ENCODE results near the gene OXLD1. TPM values are rescaled to one million over a fixed set of nuclear protein-coding genes. Genes with fewer than 3 reads are reported as not detected.

The OXLD1 gene
- total RNA-seq, 1 experiment from 2014 or later: 78.7 TPM

- Histone ChIP-seq H3K9me2 (replicated peaks; ENCODE audit: insufficient read depth, low read length) (no peaks in the 10 kb centered on the region), H3K9me3 (ENCODE audit: low read length) (no peaks in the 10 kb centered on the region), H4K20me1 (ENCODE audit: insufficient read depth, low read depth, low read length) (peaks cover 31% of the 10 kb centered on the region), H3K4me3 (ENCODE audit: low read length) (peak overlapping the region; percentile 81), H3K4me2 (ENCODE audit: low read depth, low read length, poor library complexity, severe bottlenecking) (peak overlapping the region; percentile 99), H3K79me2 (ENCODE audit: low read length) (peaks cover 54% of the 10 kb centered on the region), H3K9ac (ENCODE audit: low read length) (peak overlapping the region; percentile 99), H3K27ac (ENCODE audit: low read length) (peak overlapping the region; percentile 87), H3K27me3 (ENCODE audit: low read length) (no peaks in the 10 kb centered on the region), H2AFZ (ENCODE audit: low read length) (no peak overlapping the region), H3K4me1 (ENCODE audit: low read length) (peaks cover 24% of the 10 kb centered on the region), H3K36me3 (ENCODE audit: insufficient read depth, low read length) (peaks cover 28% of the 10 kb centered on the region)
- DNase-seq: peak; percentile 72
Observed at GRCh38 chr17:81703747-81704654, 37.6 kb upstream of the OXLD1 start.

DNA sequence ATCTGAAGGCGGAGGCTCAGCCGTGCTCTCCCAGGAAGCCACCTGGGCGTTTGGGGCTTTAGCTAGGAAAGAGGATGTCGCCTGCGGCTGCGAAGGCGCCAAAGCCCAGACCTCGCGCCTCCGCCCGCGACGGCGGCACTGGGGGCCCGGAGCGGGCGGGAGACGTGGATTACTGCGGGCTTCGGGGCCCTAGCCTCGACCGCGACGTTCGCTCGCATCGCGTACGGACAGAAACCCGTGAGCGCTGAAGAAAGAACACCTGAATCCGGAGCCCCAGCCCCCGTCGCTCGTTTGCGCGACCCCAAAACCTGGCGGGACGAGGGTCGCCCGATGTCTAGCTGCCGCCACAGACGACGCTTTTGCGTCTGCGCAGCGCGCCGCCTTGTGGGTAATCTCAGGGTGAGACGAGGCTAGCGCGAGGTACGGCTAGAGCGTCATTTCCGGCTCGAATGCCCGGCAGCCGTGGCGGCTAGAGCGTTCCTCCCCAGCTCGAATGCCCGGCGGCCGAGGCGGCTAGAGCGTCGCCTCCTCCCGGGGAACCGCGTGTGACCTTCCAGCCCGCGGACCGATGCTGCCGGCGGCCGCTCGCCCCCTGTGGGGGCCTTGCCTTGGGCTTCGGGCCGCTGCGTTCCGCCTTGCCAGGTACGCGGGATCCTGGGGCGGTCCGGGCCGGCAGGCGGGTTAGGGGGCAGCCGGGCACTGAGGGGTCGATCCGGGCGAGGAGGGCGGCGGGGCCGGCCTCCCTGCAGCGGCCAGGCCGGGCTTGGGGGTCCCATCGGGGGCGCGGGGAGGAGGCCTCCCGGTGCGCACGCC, 36.7 kb upstream of the OXLD1 start, which contains the start of gene MRPL12:
Gene MRPL12, plus strand, starts transcription at position 434 of the 813 bp plus-strand sequence. Its CDS starts 135 bp downstream, at position 569.
- no peak within 1 kb of the TSS for H2AFZ ChIP-seq (ENCODE audit: low read length)

DNA sequence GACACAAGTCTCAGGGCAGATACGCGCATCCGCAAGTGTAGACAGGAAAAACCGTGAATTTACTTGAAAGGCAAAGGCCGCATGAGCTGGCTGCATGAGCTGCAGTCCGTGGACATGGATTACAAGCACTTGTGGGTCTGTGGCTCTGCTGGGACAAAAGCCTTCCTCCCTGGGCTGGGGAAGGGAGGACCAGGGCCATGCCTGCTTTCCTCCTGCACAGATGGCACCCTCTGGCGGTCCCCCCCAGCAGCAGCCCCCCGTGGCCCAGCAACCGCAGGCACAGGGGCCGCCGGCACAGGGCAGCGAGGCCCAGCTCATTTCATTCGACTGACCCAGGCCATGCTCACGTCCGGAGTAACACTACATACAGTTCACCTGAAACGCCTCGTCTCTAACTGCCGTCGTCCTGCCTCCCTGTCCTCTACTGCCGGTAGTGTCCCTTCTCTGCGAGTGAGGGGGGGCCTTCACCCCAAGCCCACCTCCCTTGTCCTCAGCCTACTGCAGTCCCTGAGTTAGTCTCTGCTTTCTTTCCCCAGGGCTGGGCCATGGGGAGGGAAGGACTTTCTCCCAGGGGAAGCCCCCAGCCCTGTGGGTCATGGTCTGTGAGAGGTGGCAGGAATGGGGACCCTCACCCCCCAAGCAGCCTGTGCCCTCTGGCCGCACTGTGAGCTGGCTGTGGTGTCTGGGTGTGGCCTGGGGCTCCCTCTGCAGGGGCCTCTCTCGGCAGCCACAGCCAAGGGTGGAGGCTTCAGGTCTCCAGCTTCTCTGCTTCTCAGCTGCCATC, 35.1 kb upstream of the OXLD1 start:
- H3K4me3 ChIP-seq (ENCODE audit: low read length): peak overlapping the region; percentile 81
- H3K36me3 ChIP-seq (ENCODE audit: insufficient read depth, low read length): peaks cover 22% of the 10 kb centered on the region
- H3K9me2 ChIP-seq (replicated peaks; ENCODE audit: insufficient read depth, low read length): no peaks in the 10 kb centered on the region
- H3K9ac ChIP-seq (ENCODE audit: low read length): peak overlapping the region; percentile 99
- no peak overlapping the region for H2AFZ ChIP-seq (ENCODE audit: low read length)
- peak; percentile 69 for DNase-seq
- peaks cover 26% of the 10 kb centered on the region for H4K20me1 ChIP-seq (ENCODE audit: insufficient read depth, low read depth, low read length)
- H3K9me3 ChIP-seq (ENCODE audit: low read length): no peaks in the 10 kb centered on the region
- H3K79me2 ChIP-seq (ENCODE audit: low read length): peaks cover 58% of the 10 kb centered on the region
- peaks cover 24% of the 10 kb centered on the region for H3K4me1 ChIP-seq (ENCODE audit: low read length)
- H3K27me3 ChIP-seq (ENCODE audit: low read length): no peaks in the 10 kb centered on the region
- peak overlapping the region; percentile 87; the same call in 1 of the 2 replicates for H3K27ac ChIP-seq (ENCODE audit: low read length)
- peak overlapping the region; percentile 99 for H3K4me2 ChIP-seq (ENCODE audit: low read depth, low read length, poor library complexity, severe bottlenecking)

More for the DNA sequence above, 36.7 kb upstream of the OXLD1 start, which contains the start of gene MRPL12:
- peak within 1 kb of the TSS; percentile 99 for H3K9ac ChIP-seq (ENCODE audit: low read length)
- H3K79me2 ChIP-seq (ENCODE audit: low read length): peaks cover 58% of the 10 kb centered on the region
- peak within 1 kb of the TSS; percentile 99 for H3K4me2 ChIP-seq (ENCODE audit: low read depth, low read length, poor library complexity, severe bottlenecking)
- no peaks in the 10 kb centered on the region for H3K9me2 ChIP-seq (replicated peaks; ENCODE audit: insufficient read depth, low read length)
- H3K27me3 ChIP-seq (ENCODE audit: low read length): no peaks in the 10 kb centered on the region
- H3K4me3 ChIP-seq (ENCODE audit: low read length): peak within 1 kb of the TSS; percentile 81
- peak within 1 kb of the TSS; percentile 87 for H3K27ac ChIP-seq (ENCODE audit: low read length)
- DNase-seq: peak; percentile 98
- H3K4me1 ChIP-seq (ENCODE audit: low read length): peaks cover 24% of the 10 kb centered on the region
- H4K20me1 ChIP-seq (ENCODE audit: insufficient read depth, low read depth, low read length): peaks cover 31% of the 10 kb centered on the region
- H3K36me3 ChIP-seq (ENCODE audit: insufficient read depth, low read length): peaks cover 31% of the 10 kb centered on the region
- no peaks in the 10 kb centered on the region for H3K9me3 ChIP-seq (ENCODE audit: low read length)

DNA sequence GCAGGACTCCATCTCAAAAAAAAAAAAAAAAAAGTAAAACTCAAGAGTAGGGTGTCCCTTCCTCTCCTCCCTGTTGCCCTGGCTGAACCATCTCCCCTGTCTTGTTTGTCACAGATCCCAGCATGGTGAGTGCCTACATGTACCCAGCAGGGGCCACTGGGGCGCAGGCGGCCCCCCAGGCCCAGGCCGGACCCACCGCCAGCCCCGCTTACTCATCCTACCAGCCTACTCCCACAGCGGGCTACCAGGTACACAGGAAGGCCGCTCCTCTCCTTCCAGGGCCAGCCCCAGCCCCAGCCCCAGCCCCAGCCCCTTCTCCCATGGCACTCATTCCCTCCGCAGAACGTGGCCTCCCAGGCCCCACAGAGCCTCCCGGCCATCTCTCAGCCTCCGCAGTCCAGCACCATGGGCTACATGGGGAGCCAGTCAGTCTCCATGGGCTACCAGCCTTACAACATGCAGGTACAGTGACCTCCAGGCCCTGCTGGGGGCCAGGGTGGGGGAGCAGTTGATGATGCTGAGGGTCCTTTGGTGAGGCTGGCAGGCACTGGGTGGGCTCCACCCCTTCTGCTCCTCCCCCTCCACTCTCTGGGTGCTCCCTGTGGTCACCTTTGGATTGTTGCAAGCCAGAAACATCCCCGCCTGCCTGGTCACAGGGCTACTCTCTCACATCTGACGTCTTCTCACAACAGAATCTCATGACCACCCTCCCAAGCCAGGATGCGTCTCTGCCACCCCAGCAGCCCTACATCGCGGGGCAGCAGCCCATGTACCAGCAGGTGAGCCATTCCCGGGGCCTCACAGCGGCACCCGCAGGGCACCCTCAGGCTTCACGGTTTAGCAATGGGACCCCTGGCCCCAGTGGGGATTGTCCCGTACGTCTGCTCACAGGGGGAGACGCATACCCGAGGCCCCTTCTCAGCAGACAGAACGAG, 34.2 kb upstream of the OXLD1 start:
- Histone ChIP-seq H3K9me3 (ENCODE audit: low read length) (no peaks in the 10 kb centered on the region), H3K27ac (ENCODE audit: low read length) (no peak overlapping the region), H2AFZ (ENCODE audit: low read length) (no peak overlapping the region), H3K27me3 (ENCODE audit: low read length) (no peaks in the 10 kb centered on the region), H3K4me2 (ENCODE audit: low read depth, low read length, poor library complexity, severe bottlenecking) (peak overlapping the region; percentile 99), H3K9me2 (replicated peaks; ENCODE audit: insufficient read depth, low read length) (no peaks in the 10 kb centered on the region), H4K20me1 (ENCODE audit: insufficient read depth, low read depth, low read length) (peaks cover 22% of the 10 kb centered on the region), H3K4me3 (ENCODE audit: low read length) (peak overlapping the region; percentile 81; the same call in 1 of the 2 replicates), H3K9ac (ENCODE audit: low read length) (peak overlapping the region; percentile 99), H3K4me1 (ENCODE audit: low read length) (peaks cover 24% of the 10 kb centered on the region), H3K79me2 (ENCODE audit: low read length) (peaks cover 55% of the 10 kb centered on the region), H3K36me3 (ENCODE audit: insufficient read depth, low read length) (peaks cover 14% of the 10 kb centered on the region)
- DNase-seq: no peak

DNA sequence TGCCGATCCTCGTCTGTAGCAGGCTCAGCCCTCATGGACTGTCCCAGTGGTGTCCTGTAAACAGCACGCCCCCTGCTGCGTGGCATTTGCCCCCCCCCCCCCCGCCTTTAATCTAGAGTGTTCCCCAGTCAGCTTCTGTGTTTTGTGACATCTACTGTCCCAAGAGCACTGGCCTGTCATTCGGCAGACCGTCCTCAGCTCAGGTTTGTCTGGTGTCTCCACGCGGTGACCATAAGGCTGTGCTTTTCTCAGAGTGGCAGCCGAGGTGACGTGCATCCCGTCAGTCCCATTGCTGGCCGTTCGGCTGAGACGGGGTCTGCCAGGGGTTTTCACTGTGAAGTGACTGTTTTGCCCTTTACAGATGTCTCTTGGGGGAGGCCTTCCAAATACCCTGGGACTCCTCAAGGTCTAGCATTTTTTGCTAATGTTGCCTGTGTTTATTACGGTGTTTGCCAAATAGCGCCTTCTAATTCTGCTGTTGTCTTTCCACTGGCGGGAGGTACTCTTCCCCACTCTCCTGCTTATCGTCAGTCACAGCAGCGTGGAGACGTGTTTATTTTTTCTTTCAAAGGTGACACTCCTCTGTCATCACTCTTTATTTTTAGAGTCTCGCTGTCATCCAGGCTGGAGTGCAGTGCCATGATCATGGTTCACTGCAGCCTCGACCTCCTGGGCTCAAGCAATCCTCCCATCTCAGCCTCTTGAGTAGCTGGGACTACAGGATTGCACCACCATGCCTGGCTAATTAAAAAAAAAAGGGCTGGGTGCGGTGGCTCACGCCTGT, 31.0 kb upstream of the OXLD1 start:
- H3K27me3 ChIP-seq (ENCODE audit: low read length): no peaks in the 10 kb centered on the region
- no peaks in the 10 kb centered on the region for H3K9me3 ChIP-seq (ENCODE audit: low read length)
- no peak overlapping the region for H3K27ac ChIP-seq (ENCODE audit: low read length)
- H3K9ac ChIP-seq (ENCODE audit: low read length): no peak overlapping the region
- no peak overlapping the region for H3K4me2 ChIP-seq (ENCODE audit: low read depth, low read length, poor library complexity, severe bottlenecking)
- H3K9me2 ChIP-seq (replicated peaks; ENCODE audit: insufficient read depth, low read length): no peaks in the 10 kb centered on the region
- no peak for DNase-seq
- H3K4me1 ChIP-seq (ENCODE audit: low read length): peaks cover 16% of the 10 kb centered on the region
- H2AFZ ChIP-seq (ENCODE audit: low read length): no peak overlapping the region
- H3K79me2 ChIP-seq (ENCODE audit: low read length): peaks cover 28% of the 10 kb centered on the region
- peaks cover 11% of the 10 kb centered on the region; the same call in 1 of the 2 replicates for H3K36me3 ChIP-seq (ENCODE audit: insufficient read depth, low read length)
- H3K4me3 ChIP-seq (ENCODE audit: low read length): no peak overlapping the region
- peaks cover 24% of the 10 kb centered on the region for H4K20me1 ChIP-seq (ENCODE audit: insufficient read depth, low read depth, low read length)

DNA sequence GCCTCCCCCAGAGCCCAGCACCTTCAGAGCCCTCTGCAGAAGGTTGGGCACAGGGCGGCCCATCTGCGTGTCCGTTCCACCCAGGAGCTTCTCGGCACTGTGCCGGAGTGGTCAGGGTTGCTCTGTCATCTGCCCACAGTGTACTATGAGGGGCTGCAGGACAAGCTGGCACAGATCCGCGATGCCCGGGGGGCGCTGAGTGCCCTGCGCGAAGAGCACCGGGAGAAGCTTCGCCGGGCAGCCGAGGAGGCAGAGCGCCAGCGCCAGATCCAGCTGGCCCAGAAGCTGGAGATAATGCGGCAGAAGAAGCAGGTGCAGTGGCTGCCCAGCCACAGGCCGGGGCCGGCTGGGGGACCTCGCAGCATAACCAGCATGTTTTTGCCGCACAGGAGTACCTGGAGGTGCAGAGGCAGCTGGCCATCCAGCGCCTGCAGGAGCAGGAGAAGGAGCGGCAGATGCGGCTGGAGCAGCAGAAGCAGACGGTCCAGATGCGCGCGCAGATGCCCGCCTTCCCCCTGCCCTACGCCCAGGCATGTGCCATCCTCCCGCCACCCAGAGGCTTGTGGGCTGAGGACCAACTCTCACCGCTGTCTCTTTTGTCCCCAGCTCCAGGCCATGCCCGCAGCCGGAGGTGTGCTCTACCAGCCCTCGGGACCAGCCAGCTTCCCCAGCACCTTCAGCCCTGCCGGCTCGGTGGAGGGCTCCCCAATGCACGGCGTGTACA, 30.0 kb upstream of the OXLD1 start:
- no peak for DNase-seq
- no peak overlapping the region for H3K4me2 ChIP-seq (ENCODE audit: low read depth, low read length, poor library complexity, severe bottlenecking)
- peaks cover 17% of the 10 kb centered on the region for H3K79me2 ChIP-seq (ENCODE audit: low read length)
- H3K4me3 ChIP-seq (ENCODE audit: low read length): no peak overlapping the region
- peaks cover 14% of the 10 kb centered on the region for H4K20me1 ChIP-seq (ENCODE audit: insufficient read depth, low read depth, low read length)
- no peak overlapping the region for H3K27ac ChIP-seq (ENCODE audit: low read length)
- H3K9me3 ChIP-seq (ENCODE audit: low read length): no peaks in the 10 kb centered on the region
- H2AFZ ChIP-seq (ENCODE audit: low read length): no peak overlapping the region
- H3K9ac ChIP-seq (ENCODE audit: low read length): no peak overlapping the region
- H3K36me3 ChIP-seq (ENCODE audit: insufficient read depth, low read length): peaks cover 11% of the 10 kb centered on the region; the same call in 1 of the 2 replicates
- H3K9me2 ChIP-seq (replicated peaks; ENCODE audit: insufficient read depth, low read length): no peaks in the 10 kb centered on the region
- peaks cover 9% of the 10 kb centered on the region for H3K4me1 ChIP-seq (ENCODE audit: low read length)
- no peaks in the 10 kb centered on the region for H3K27me3 ChIP-seq (ENCODE audit: low read length)

All from Karpas-422 (cell line).